ENCODE results near the gene PRR20G. TPM values are rescaled to one million over a fixed set of nuclear protein-coding genes. Genes with fewer than 3 reads are reported as not detected.

PRR20G gene
- total and polyA plus RNA-seq, 2 of the 8 experiments (the other 6 are each of a cell fraction or from before 2014, with no cell fraction given): 0.24 TPM; not detected in 1

DNA sequence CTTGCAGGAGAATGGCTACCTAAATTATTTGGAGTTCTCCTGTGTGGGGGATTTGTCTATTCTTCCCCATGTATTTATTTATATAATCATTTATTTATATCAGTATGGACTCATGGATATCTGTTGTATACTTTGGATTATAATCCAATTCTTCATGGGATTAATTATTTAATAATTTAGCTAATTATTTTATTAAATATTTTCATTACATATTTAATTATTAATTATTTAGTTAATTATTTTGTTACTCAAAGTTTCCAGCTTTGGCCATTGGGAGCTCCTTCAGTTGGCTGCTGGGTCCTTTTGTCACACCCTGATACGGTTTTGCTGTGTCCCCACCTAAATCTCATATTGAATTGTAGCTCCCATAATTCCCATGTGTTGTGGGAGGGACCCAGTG lies 3.3 kb upstream of the PRR20G start:
- no peak overlapping the region for H3K4me2 ChIP-seq (ENCODE audit: insufficient read depth in 1 of 2, low read depth in 2 of 2, low read length in 2 of 2)
- DNase-seq (ENCODE audit: low read depth in 1 of 2, low spot score in 2 of 2) (no peak), FAIRE-seq (no peak)
- H3K79me2 ChIP-seq (ENCODE audit: control insufficient read depth in 1 of 2, insufficient read depth in 2 of 2, low read length in 2 of 2): no peaks in the 10 kb centered on the region
- H3K9me3 ChIP-seq (ENCODE audit: insufficient read depth in 2 of 2, low read depth in 1 of 2, low read length in 1 of 2): peaks cover 3% of the 10 kb centered on the region in 2 experiments; a peak in 1 of 4 replicates
- no peak overlapping the region for H4K5ac ChIP-seq (ENCODE audit: insufficient read length, low read depth, low read length)
- no peak overlapping the region for H2AFZ ChIP-seq (ENCODE audit: low read length)
- H3K14ac ChIP-seq (ENCODE audit: insufficient read length): no peak overlapping the region
- no peak overlapping the region for H2BK5ac ChIP-seq (ENCODE audit: low read depth, low read length)
- H4K91ac ChIP-seq (replicated peaks; ENCODE audit: insufficient read length, low read length): no peak overlapping the region
- no peak overlapping the region for H3K18ac ChIP-seq (ENCODE audit: extremely low read depth, low read length)
- H4K20me1 ChIP-seq (replicated peaks in 1 of 2; ENCODE audit: control insufficient read depth in 1 of 2, insufficient read depth in 2 of 2, low read length in 2 of 2): no peaks in the 10 kb centered on the region
- H4K8ac ChIP-seq (ENCODE audit: extremely low read depth, insufficient read depth, low read length): no peak overlapping the region
- no peak overlapping the region for H2BK12ac ChIP-seq (ENCODE audit: low read depth, low read length)
- H3K4me1 ChIP-seq (replicated peaks in 1 of 4; ENCODE audit: control insufficient read depth in 3 of 4, insufficient read depth in 4 of 4, low read length in 3 of 4): no peaks in the 10 kb centered on the region
- H3K9ac ChIP-seq (replicated peaks in 1 of 4; ENCODE audit: extremely low read depth in 1 of 4, low read depth in 3 of 4, low read length in 3 of 4): no peak overlapping the region
- H3K4me3 ChIP-seq (ENCODE audit: extremely low read depth in 1 of 4, insufficient read depth in 2 of 4, low read depth in 3 of 4, low read length in 4 of 4): no peak overlapping the region
- H2BK15ac ChIP-seq (ENCODE audit: low read length): no peak overlapping the region
- no peak overlapping the region for H2AK5ac ChIP-seq (ENCODE audit: low read depth, low read length)
- H2BK20ac ChIP-seq (ENCODE audit: low read length): no peak overlapping the region
- H2BK120ac ChIP-seq (replicated peaks; ENCODE audit: low read depth, low read length): no peak overlapping the region
- H3K4ac ChIP-seq (replicated peaks; ENCODE audit: insufficient read length, low read depth, low read length): no peak overlapping the region
- ChIA-PET POLR2A (ENCODE audit: partially characterized antibody) (no interaction called here), CTCF (ENCODE audit: partially characterized antibody) (interaction anchor here (0.6 kb wide), 2 partner anchors 164 to 182 kb away, joined by 3 read pairs; no protein-coding TSS in a partner anchor)
- no peaks in the 10 kb centered on the region for H3K36me3 ChIP-seq (ENCODE audit: control insufficient read depth in 2 of 4, insufficient read depth in 4 of 4, low read length in 3 of 4)
- no peak overlapping the region for H3K23ac ChIP-seq (ENCODE audit: insufficient read length)
- no peak overlapping the region for H3K27ac ChIP-seq (ENCODE audit: low read depth, low read length)
- WGBS, 2 experiments (ENCODE audit: extremely low coverage in 1 of 2, insufficient coverage in 1 of 2, insufficient read length in 1 of 2, insufficient replicate concordance in 2 of 2, low coverage in 1 of 2, low lambda C conversion rate in 2 of 2, missing lambda C conversion rate in 1 of 2): 95% methylated on average over 1 of the region's 1 CpG; no CpG with 5 or more reads in 1 of the 2 experiments
- H3K79me1 ChIP-seq (ENCODE audit: low read depth, low read length): no peaks in the 10 kb centered on the region
- H3K23me2 ChIP-seq (ENCODE audit: low read depth, low read length): no peaks in the 10 kb centered on the region
- no peak overlapping the region for H3K56ac ChIP-seq (replicated peaks; ENCODE audit: insufficient read length, low read depth, low read length)
- no peaks in the 10 kb centered on the region for H3K27me3 ChIP-seq (replicated peaks in 1 of 4; ENCODE audit: control insufficient read depth in 3 of 4, extremely low read depth in 1 of 4, insufficient read depth in 3 of 4, low read length in 3 of 4)
- TF ChIP-seq, protein P1, sequence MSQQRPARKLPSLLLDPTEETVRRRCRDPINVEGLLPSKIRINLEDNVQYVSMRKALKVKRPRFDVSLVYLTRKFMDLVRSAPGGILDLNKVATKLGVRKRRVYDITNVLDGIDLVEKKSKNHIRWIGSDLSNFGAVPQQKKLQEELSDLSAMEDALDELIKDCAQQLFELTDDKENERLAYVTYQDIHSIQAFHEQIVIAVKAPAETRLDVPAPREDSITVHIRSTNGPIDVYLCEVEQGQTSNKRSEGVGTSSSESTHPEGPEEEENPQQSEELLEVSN (IDR thresholded peaks at IDR 0.05): no peak
- TF ChIP-seq MAFK (IDR thresholded peaks at IDR 0.05; ENCODE audit: low read depth, low read length) (no peak), BACH1 (IDR thresholded peaks at IDR 0.05; ENCODE audit: low read length) (no peak), SIRT6 (IDR thresholded peaks at IDR 0.05; ENCODE audit: low read length) (no peak), CEBPB (IDR thresholded peaks at IDR 0.05; ENCODE audit: low read depth, low read length) (no peak), FOSL1 (IDR thresholded peaks at IDR 0.05; ENCODE audit: insufficient read depth, low read depth, low read length) (no peak), TAF7 (optimal IDR thresholded peaks at IDR 0.05; ENCODE audit: borderline replicate concordance, low read depth, low read length) (no peak), CBX8 (IDR thresholded peaks at IDR 0.05; ENCODE audit: borderline replicate concordance, low read depth, low read length) (no peak), EGR1 (IDR thresholded peaks at IDR 0.05; ENCODE audit: borderline replicate concordance, low read depth, low read length) (no peak), SP1 (IDR thresholded peaks at IDR 0.05; ENCODE audit: low read depth, low read length) (no peak), BCL11A (IDR thresholded peaks at IDR 0.05; ENCODE audit: low read depth in 2 of 2, low read length in 2 of 2) (no peak), HDAC6 (IDR thresholded peaks at IDR 0.05; ENCODE audit: low read depth, low read length) (no peak), EP300 (IDR thresholded peaks at IDR 0.05; ENCODE audit: borderline replicate concordance in 1 of 2, low read depth in 2 of 2, low read length in 2 of 2) (no peak), HDAC2 (IDR thresholded peaks at IDR 0.05; ENCODE audit: borderline replicate concordance in 1 of 2, low read depth in 2 of 2, low read length in 2 of 2) (no peak), JUND (IDR thresholded peaks at IDR 0.05; ENCODE audit: low read length) (no peak)
